ENCODE results near the gene DLG2. TPM values are rescaled to one million over a fixed set of nuclear protein-coding genes. Genes with fewer than 3 reads are reported as not detected.

DLG2 gene
- total and polyA plus RNA-seq, 9 donors = 2.5 to 20.7 (median 12.0) TPM

DNA sequence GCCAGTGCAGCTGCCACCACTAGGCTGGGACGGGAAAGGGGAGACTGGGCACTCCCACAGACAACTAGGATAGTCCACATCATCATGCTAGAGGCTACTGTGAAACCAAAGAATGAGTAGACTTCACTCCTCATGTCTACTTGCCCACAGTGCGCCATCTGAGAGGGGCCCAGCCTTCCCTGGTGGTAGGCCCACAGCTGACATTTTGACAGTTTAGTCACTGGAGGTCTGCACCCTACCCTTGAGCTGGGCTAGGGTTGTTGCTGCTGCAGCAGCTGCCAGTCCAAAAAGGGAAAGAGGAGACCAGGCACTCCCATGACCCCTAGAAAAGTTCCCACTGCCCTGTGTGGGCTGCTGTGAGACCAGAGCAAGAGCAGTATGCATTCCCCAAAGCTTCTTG, 141.2 kb downstream of the DLG2 start:
- WGBS, 3 donors = 93 to 100% (median 93%) methylated on average over 2 of the region's 2 CpGs
- no peaks in the 10 kb centered on the region for H3K27me3 ChIP-seq
- no peak for TF ChIP-seq POLR2A (IDR thresholded peaks at IDR 0.05)
- TF ChIP-seq, protein P1, sequence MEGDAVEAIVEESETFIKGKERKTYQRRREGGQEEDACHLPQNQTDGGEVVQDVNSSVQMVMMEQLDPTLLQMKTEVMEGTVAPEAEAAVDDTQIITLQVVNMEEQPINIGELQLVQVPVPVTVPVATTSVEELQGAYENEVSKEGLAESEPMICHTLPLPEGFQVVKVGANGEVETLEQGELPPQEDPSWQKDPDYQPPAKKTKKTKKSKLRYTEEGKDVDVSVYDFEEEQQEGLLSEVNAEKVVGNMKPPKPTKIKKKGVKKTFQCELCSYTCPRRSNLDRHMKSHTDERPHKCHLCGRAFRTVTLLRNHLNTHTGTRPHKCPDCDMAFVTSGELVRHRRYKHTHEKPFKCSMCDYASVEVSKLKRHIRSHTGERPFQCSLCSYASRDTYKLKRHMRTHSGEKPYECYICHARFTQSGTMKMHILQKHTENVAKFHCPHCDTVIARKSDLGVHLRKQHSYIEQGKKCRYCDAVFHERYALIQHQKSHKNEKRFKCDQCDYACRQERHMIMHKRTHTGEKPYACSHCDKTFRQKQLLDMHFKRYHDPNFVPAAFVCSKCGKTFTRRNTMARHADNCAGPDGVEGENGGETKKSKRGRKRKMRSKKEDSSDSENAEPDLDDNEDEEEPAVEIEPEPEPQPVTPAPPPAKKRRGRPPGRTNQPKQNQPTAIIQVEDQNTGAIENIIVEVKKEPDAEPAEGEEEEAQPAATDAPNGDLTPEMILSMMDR (IDR thresholded peaks at IDR 0.05) = no peak
- no peak for TF ChIP-seq EP300 (IDR thresholded peaks at IDR 0.05)
- intact Hi-C loops (cut with DNase I) = no loop called here
- no peak overlapping the region for H3K4me3 ChIP-seq
- peaks cover 0 to 3% of the 10 kb centered on the region in 2 donors for H3K9me3 ChIP-seq
- no peaks in the 10 kb centered on the region for H3K4me1 ChIP-seq (ENCODE audit: insufficient read depth)
- H3K27ac ChIP-seq = no peak overlapping the region
- H3K36me3 ChIP-seq = no peaks in the 10 kb centered on the region
- no peak for DNase-seq

DNA sequence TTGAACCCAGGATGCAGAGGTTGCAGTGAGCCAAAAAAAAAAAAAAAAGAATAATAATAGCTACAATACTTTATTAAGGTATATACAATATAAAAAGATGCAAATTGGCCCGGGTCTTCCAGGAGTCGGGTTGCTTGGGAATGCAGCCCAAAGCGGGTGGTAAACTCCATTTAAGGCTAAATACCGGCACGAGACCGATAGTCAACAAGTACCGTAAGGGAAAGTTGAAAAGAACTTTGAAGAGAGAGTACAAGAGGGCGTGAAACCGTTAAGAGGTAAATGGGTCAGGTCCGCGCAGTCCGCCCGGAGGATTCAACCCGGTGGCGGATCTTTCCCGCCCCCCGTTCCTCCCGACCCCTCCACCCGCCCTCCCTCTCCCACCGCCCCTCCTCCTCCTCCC, 143.3 kb downstream of the DLG2 start:
- intact Hi-C loops (cut with DNase I) = no loop called here
- 94 to 98% (median 96%) methylated on average over 20 of the region's 20 CpGs for whole genome bisulfite sequencing, 3 donors
- Histone ChIP-seq H3K36me3 (no peaks in the 10 kb centered on the region), H3K9me3 (peaks cover 0 to 3% of the 10 kb centered on the region in 2 donors), H3K4me3 (no peak overlapping the region), H3K4me1 (ENCODE audit: insufficient read depth) (no peaks in the 10 kb centered on the region), H3K27ac (no peak overlapping the region), H3K27me3 (no peaks in the 10 kb centered on the region)
- DNase-seq = no peak
- TF ChIP-seq EP300 (IDR thresholded peaks at IDR 0.05) = no peak
- no peak for TF ChIP-seq POLR2A (IDR thresholded peaks at IDR 0.05)
- TF ChIP-seq, protein P1 (IDR thresholded peaks at IDR 0.05) = no peak

DNA sequence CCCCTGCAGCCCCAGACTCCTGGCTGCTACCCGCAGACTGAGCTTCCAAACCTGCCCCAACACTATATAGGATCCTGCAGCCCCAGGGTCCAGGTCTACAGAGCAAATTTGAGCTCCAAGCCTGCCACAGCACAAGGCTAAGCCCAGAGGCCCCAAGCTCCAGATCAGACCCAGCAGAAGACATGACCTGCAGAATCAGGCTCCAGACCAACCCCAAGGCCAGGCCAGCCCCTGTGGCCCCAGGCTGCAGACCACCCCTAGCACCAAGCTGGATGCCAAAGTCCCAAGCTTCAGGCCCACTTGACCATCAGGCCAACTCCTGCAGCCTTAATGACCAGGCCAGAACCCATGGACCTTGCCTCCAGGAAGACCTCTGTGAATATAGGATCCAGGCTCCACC, 145.3 kb downstream of the DLG2 start:
- Histone ChIP-seq H3K4me1 (ENCODE audit: insufficient read depth) (no peaks in the 10 kb centered on the region), H3K36me3 (no peaks in the 10 kb centered on the region), H3K9me3 (no peaks in the 10 kb centered on the region), H3K4me3 (no peak overlapping the region), H3K27me3 (no peaks in the 10 kb centered on the region), H3K27ac (no peak overlapping the region)
- 75 to 100% (median 93%) methylated on average over 1 of the region's 1 CpG for WGBS, 3 donors
- DNase-seq = no peak
- TF ChIP-seq, protein P1 (IDR thresholded peaks at IDR 0.05) = no peak
- no peak for TF ChIP-seq EP300 (IDR thresholded peaks at IDR 0.05)
- no peak for TF ChIP-seq POLR2A (IDR thresholded peaks at IDR 0.05)
- intact Hi-C loops (cut with DNase I) = no loop called here

DNA sequence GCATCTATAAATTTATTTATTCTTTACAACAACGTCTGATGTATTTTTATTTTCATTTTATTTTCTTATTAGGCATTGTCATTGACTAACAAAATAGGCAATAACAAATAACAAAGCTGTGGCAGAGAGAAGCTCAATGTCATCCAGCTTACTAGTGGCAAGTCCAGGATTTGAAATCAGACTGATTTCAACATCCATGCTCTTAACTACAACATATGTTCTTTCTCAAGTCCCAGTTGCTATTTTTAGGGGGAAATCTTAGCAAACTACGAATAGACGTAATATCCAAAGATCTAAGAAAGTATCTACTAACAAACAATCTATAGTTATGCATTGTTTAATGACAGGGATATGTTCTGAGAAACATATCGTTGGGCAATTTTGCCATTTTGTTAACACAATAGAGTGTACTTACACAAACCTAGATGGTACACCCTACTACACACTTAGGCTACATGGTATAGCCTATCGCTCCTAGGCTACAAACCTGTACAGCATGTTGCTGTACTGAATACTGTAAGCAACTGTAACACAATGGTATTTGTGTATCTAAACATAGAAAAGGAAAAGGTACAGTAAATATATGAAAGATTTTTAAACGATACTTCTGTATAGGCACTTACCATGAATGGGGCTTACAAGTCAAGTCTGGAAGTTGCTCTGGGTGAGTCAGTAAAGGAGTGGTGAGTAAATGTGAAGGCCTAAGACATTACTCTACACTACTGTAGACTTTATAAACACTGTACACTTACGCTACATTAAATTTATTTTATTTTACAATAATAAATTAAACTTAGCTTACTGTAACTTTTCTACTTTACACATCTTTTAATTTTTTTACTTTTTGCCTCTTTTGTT, 151.3 kb downstream of the DLG2 start:
- Histone ChIP-seq H3K9me3 (no peaks in the 10 kb centered on the region), H3K27ac (no peak overlapping the region), H3K4me1 (ENCODE audit: insufficient read depth) (no peaks in the 10 kb centered on the region), H3K27me3 (no peaks in the 10 kb centered on the region), H3K36me3 (no peaks in the 10 kb centered on the region), H3K4me3 (no peak overlapping the region)
- intact Hi-C loops (cut with DNase I) = no loop called here
- WGBS, 3 donors = 51 to 62% (median 55%) methylated on average over 7 of the region's 7 CpGs
- no peak for DNase-seq
- TF ChIP-seq, protein P1 (IDR thresholded peaks at IDR 0.05) = no peak
- no peak for TF ChIP-seq EP300 (IDR thresholded peaks at IDR 0.05)
- no peak for TF ChIP-seq POLR2A (IDR thresholded peaks at IDR 0.05)

Data from ovary (tissue), 9 donors.